Activated CD8-positive, alpha-beta memory T cell treated with anti-CD3 and anti-CD28 coated beads, Interleukin-2, amount 50 U/mL, for 48 hours (primary cell): ENCODE measurements around the gene PTPRN2.
"Not testable (repeated sequence)": the region's sequence is repeated elsewhere in the genome, so short reads cannot be mapped to it uniquely, and the experiment has no call there.

Experiments
- DNase-seq: peaks from one replicate; pipeline ENCODE4 v3.0.0-alpha.2; 2020

The PTPRN2 gene

GRCh38 chr7:157928171-157928794 is 659.3 kb downstream of the PTPRN2 start:
- DNase-seq: no peak

- DNase-seq: no peak
These were observed 660.2 kb downstream of the PTPRN2 start for GRCh38 chr7:157927313-157927925.

- DNase-seq: no peak
These were observed 661.0 kb downstream of the PTPRN2 start for GRCh38 chr7:157926521-157927150.

- no peak for DNase-seq
These were observed 661.5 kb downstream of the PTPRN2 start for GRCh38 chr7:157926107-157926506.

GRCh38 chr7:157925383-157925875 is 662.2 kb downstream of the PTPRN2 start:
- peak; percentile 25 for DNase-seq

GRCh38 chr7:157923903-157924630 is 663.6 kb downstream of the PTPRN2 start:
- no peak for DNase-seq

- no peak for DNase-seq
These were observed 665.0 kb downstream of the PTPRN2 start for GRCh38 chr7:157922576-157922975.

- no peak for DNase-seq
These were observed 669.1 kb downstream of the PTPRN2 start for GRCh38 chr7:157918326-157919080.

- no peak for DNase-seq
These were observed 670.5 kb downstream of the PTPRN2 start for GRCh38 chr7:157916946-157917640.

GRCh38 chr7:157910446-157910845 is 677.2 kb downstream of the PTPRN2 start:
- DNase-seq: no peak

- DNase-seq: not testable (repeated sequence)
These were observed 677.6 kb downstream of the PTPRN2 start for GRCh38 chr7:157910045-157910444.

GRCh38 chr7:157909370-157909769 is 678.3 kb downstream of the PTPRN2 start:
- no peak for DNase-seq

- DNase-seq: no peak
These were observed 679.4 kb downstream of the PTPRN2 start for GRCh38 chr7:157908006-157908782.

- no peak for DNase-seq
These were observed 680.5 kb downstream of the PTPRN2 start for GRCh38 chr7:157907091-157907490.

GRCh38 chr7:157906583-157906982 is 681.0 kb downstream of the PTPRN2 start:
- no peak for DNase-seq

- no peak for DNase-seq
These were observed 681.8 kb downstream of the PTPRN2 start for GRCh38 chr7:157905651-157906461.

GRCh38 chr7:157904866-157905570 is 682.6 kb downstream of the PTPRN2 start:
- DNase-seq: no peak

GRCh38 chr7:157904211-157904865 is 683.3 kb downstream of the PTPRN2 start:
- no peak for DNase-seq

- DNase-seq: no peak
These were observed 683.9 kb downstream of the PTPRN2 start for GRCh38 chr7:157903710-157904109.
